Natural killer cell treated with Interleukin-12 subunit alpha and Interleukin-12 subunit beta and Interleukin-15 and Interleukin-18, amount 100 ng/mL, for 72 hours (primary cell): ENCODE data around the gene ODF4. TPM values are rescaled to one million over a fixed set of nuclear protein-coding genes. Genes with fewer than 3 reads are reported as not detected.
"Not testable (repeated sequence)": the region's sequence is repeated elsewhere in the genome, so short reads cannot be mapped to it uniquely, and the experiment has no call there.

Source experiments
- ATAC-seq, 2 donors: fragments of 150-1000 bp; cut with Tn5 transposase in 1 of 2; sonication (Bioruptor Pico), chemical (Tn5 transposase) in 1 of 2; 2 replicates each; pipeline ENCODE4 v1.10.0; 2021
- DNase-seq: peaks from one replicate; pipeline ENCODE4 v3.0.0; 2022; ENCODE audit warnings: low spot score
- H3K27ac Mint-ChIP-seq, 2 donors: 1 replicate in 1 of 2; 2 replicates in 1 of 2; pipeline ENCODE4 v1.8.0; 2022; ENCODE audit warnings: mixed read lengths in 2 of 2, mild to moderate bottlenecking in 1 of 2, moderate library complexity in 1 of 2
- H3K27me3 Mint-ChIP-seq, 2 donors: 1 replicate in 1 of 2; 2 replicates in 1 of 2; pipeline ENCODE4 v1.8.0; 2022; ENCODE audit warnings: mixed read lengths in 2 of 2
- H3K36me3 Mint-ChIP-seq: one replicate; pipeline ENCODE4 v1.8.0; 2022; ENCODE audit warnings: mixed read lengths
- H3K4me1 Mint-ChIP-seq, 2 donors: 1 replicate in 1 of 2; 2 replicates in 1 of 2; pipeline ENCODE4 v1.8.0; 2022; ENCODE audit warnings: low read depth in 2 of 2, mixed read lengths in 2 of 2, mild to moderate bottlenecking in 1 of 2
- H3K4me3 Mint-ChIP-seq: one replicate; pipeline ENCODE4 v1.8.0; 2022; ENCODE audit warnings: mixed read lengths
- H3K9me3 Mint-ChIP-seq: 2 replicates; pipeline ENCODE4 v1.8.0; 2022; ENCODE audit warnings: mixed read lengths
- total RNA-seq, 2 donors: library from RNA; stranded (reverse); gene quantifications; one replicate each; pipeline ENCODE4 v1.2.3, GENCODE V29; 2022

ODF4 gene
- total RNA-seq, 2 donors from 2014 or later = not detected

- peak; percentile 96 to 97 for ATAC-seq
- Mint-ChIP-seq H3K9me3 (no peaks in the 10 kb centered on the region), H3K4me1 (peaks cover 47 to 64% of the 10 kb centered on the region in 2 donors), H3K27ac (peak within 1 kb of the TSS; percentile 99 to 100), H3K36me3 (peaks cover 41% of the 10 kb centered on the region), H3K27me3 (no peaks in the 10 kb centered on the region), H3K4me3 (peak within 1 kb of the TSS; percentile 97)
- DNase-seq = peak; percentile 96
Measured at GRCh38 chr17:8383143-8383822, 43.6 kb downstream of the ODF4 start, which contains the start of gene RPL26. RPL26 (minus strand) TSS chr17:8383193; CDS start chr17:8382310, 883 bp downstream.

- H3K4me1 Mint-ChIP-seq = peaks cover 54 to 62% of the 10 kb centered on the region in 2 donors
- H3K4me3 Mint-ChIP-seq = peak overlapping the region; percentile 97
- DNase-seq = no peak
- no peaks in the 10 kb centered on the region for H3K27me3 Mint-ChIP-seq
- no peak for ATAC-seq
- peaks cover 28% of the 10 kb centered on the region for H3K36me3 Mint-ChIP-seq
- no peaks in the 10 kb centered on the region for H3K9me3 Mint-ChIP-seq
- H3K27ac Mint-ChIP-seq = peak overlapping the region; percentile 99 to 100
Measured at GRCh38 chr17:8384801-8385378, 45.2 kb downstream of the ODF4 start.

- no peaks in the 10 kb centered on the region for H3K27me3 Mint-ChIP-seq
- peaks cover 48 to 49% of the 10 kb centered on the region in 2 donors for H3K4me1 Mint-ChIP-seq
- H3K4me3 Mint-ChIP-seq = peak overlapping the region; percentile 49
- no peaks in the 10 kb centered on the region for H3K9me3 Mint-ChIP-seq
- DNase-seq = no peak
- no peak overlapping the region for H3K27ac Mint-ChIP-seq
- ATAC-seq = no peak
- peaks cover 15% of the 10 kb centered on the region for H3K36me3 Mint-ChIP-seq
Measured at GRCh38 chr17:8386841-8387240, 47.2 kb downstream of the ODF4 start.

- no peak for DNase-seq
- no peaks in the 10 kb centered on the region for H3K9me3 Mint-ChIP-seq
Measured at GRCh38 chr17:8387914-8388651, 48.4 kb downstream of the ODF4 start.

GRCh38 chr17:8391711-8392110 is 52.1 kb downstream of the ODF4 start:
- no peak for DNase-seq
- H3K27me3 Mint-ChIP-seq = peaks cover 7 to 10% of the 10 kb centered on the region in 2 donors
- no peak overlapping the region for H3K27ac Mint-ChIP-seq
- H3K36me3 Mint-ChIP-seq = no peaks in the 10 kb centered on the region
- ATAC-seq = no peak
- peaks cover 30 to 34% of the 10 kb centered on the region in 2 donors for H3K4me1 Mint-ChIP-seq
- no peak overlapping the region for H3K4me3 Mint-ChIP-seq
- H3K9me3 Mint-ChIP-seq = no peaks in the 10 kb centered on the region

More at GRCh38 chr17:8387914-8388651, 48.4 kb downstream of the ODF4 start:
- H3K27ac Mint-ChIP-seq = peak overlapping the region in 1 of 2 donors; percentile 46
- no peak for ATAC-seq
- H3K4me3 Mint-ChIP-seq = peak overlapping the region; percentile 51
- peaks cover 40 to 42% of the 10 kb centered on the region in 2 donors for H3K4me1 Mint-ChIP-seq
- H3K36me3 Mint-ChIP-seq = peaks cover 2% of the 10 kb centered on the region
- H3K27me3 Mint-ChIP-seq = no peaks in the 10 kb centered on the region

GRCh38 chr17:8392274-8392673 is 52.6 kb downstream of the ODF4 start:
- H3K9me3 Mint-ChIP-seq = no peaks in the 10 kb centered on the region
- H3K27me3 Mint-ChIP-seq = peaks cover 8 to 11% of the 10 kb centered on the region in 2 donors
- no peak for DNase-seq
- ATAC-seq = no peak
- peaks cover 29 to 32% of the 10 kb centered on the region in 2 donors for H3K4me1 Mint-ChIP-seq
- H3K4me3 Mint-ChIP-seq = no peak overlapping the region
- no peak overlapping the region for H3K27ac Mint-ChIP-seq
- no peaks in the 10 kb centered on the region for H3K36me3 Mint-ChIP-seq

- H3K36me3 Mint-ChIP-seq = no peaks in the 10 kb centered on the region
- DNase-seq (no peak), ATAC-seq (no peak)
- H3K4me1 Mint-ChIP-seq = peaks cover 23 to 26% of the 10 kb centered on the region in 2 donors
- H3K4me3 Mint-ChIP-seq = no peak overlapping the region
- H3K9me3 Mint-ChIP-seq = no peaks in the 10 kb centered on the region
- peaks cover 11 to 17% of the 10 kb centered on the region in 2 donors for H3K27me3 Mint-ChIP-seq
- peak overlapping the region in 1 of 2 donors; percentile 85 for H3K27ac Mint-ChIP-seq
Measured at GRCh38 chr17:8392674-8393469, 53.2 kb downstream of the ODF4 start.

- peak; percentile 80 to 81 for ATAC-seq
- Mint-ChIP-seq H3K4me3 (no peak overlapping the region), H3K4me1 (peaks cover 16 to 20% of the 10 kb centered on the region in 2 donors), H3K36me3 (no peaks in the 10 kb centered on the region), H3K27ac (peak overlapping the region; percentile 39 to 85), H3K9me3 (no peaks in the 10 kb centered on the region), H3K27me3 (peaks cover 14 to 17% of the 10 kb centered on the region in 2 donors)
- DNase-seq = no peak
Measured at GRCh38 chr17:8393470-8394231, 54.0 kb downstream of the ODF4 start.

- peaks cover 14 to 17% of the 10 kb centered on the region in 2 donors for H3K27me3 Mint-ChIP-seq
- H3K36me3 Mint-ChIP-seq, ATAC-seq, H3K27ac Mint-ChIP-seq, DNase-seq, H3K9me3 Mint-ChIP-seq, H3K4me3 Mint-ChIP-seq: not testable (repeated sequence)
- H3K4me1 Mint-ChIP-seq = peaks cover 12 to 13% of the 10 kb centered on the region in 2 donors
Measured at GRCh38 chr17:8394497-8394896, 54.9 kb downstream of the ODF4 start.

Other genes starting within 250 kb of the ODF4 start
- gene ALOXE3, start 221.3 kb upstream of the ODF4 start, total RNA-seq = not detected
- gene HES7, start 215.7 kb upstream of the ODF4 start, total RNA-seq = not detected
- gene PER1, start 187.4 kb upstream of the ODF4 start, total RNA-seq = 10 to 100 TPM; 16.9 to 42.7 TPM
- 10 to 100 TPM; 54.6 to 73.0 TPM for gene VAMP2, start 176.9 kb upstream of the ODF4 start, total RNA-seq
- 10 to 100 TPM; 31.5 to 43.5 TPM for gene TMEM107, start 163.5 kb upstream of the ODF4 start, total RNA-seq
- 10 to 100 TPM; 10.4 to 11.6 TPM for gene BORCS6, start 149.7 kb upstream of the ODF4 start, total RNA-seq
- 100 to 1,000 TPM in 1 of 2 donors, 10 to 100 TPM in 1; 90.2 to 199 TPM for gene AURKB, start 129.3 kb upstream of the ODF4 start, total RNA-seq
- 100 to 1,000 TPM in 1 of 2 donors, 10 to 100 TPM in 1; 79.6 to 110 TPM for gene CTC1, start 91.8 kb upstream of the ODF4 start, total RNA-seq
- 100 to 1,000 TPM in 1 of 2 donors, 10 to 100 TPM in 1; 77.1 to 257 TPM for gene PFAS, start 90.6 kb upstream of the ODF4 start, total RNA-seq
- 10 to 100 TPM; 46.9 to 62.8 TPM for gene RANGRF, start 51.2 kb upstream of the ODF4 start, total RNA-seq
- gene SLC25A35, start 44.4 kb upstream of the ODF4 start, total RNA-seq = 1 to 10 TPM; 4.4 to 5.2 TPM
- not detected for gene ARHGEF15, start 29.6 kb upstream of the ODF4 start, total RNA-seq
- gene RPL26, start 43.4 kb downstream of the ODF4 start, total RNA-seq = 1,000 to 10,000 TPM in 1 of 2 donors, 100 to 1,000 TPM in 1; 884 to 1,221 TPM
- not detected for gene RNF222, start 58.0 kb downstream of the ODF4 start, total RNA-seq
- gene NDEL1, start 96.0 kb downstream of the ODF4 start, total RNA-seq = 100 to 1,000 TPM in 1 of 2 donors, 10 to 100 TPM in 1; 94.9 to 101 TPM